Cardiac muscle cell (in vitro differentiated cells and primary cell): ENCODE measurements around the gene SLC25A12. TPM values are rescaled to one million over a fixed set of nuclear protein-coding genes. Genes with fewer than 3 reads are reported as not detected.

ENCODE experiments used
- DNase-seq, 2 donors: peaks; one replicate each; pipeline versions ENCODE4 v3.0.0 to v3.0.0-alpha.2; 2010 to 2017; ENCODE audit warnings: low read depth in 1 of 2, low spot score in 1 of 2
- H3K27ac ChIP-seq: fragments of 200-600 bp; sonication (generic); 2 replicates; pipeline ENCODE4 v1.5.1; 2016
- H3K27me3 ChIP-seq: fragments of 200-600 bp; sonication (generic); 2 replicates; pipeline ENCODE4 v1.6.0; 2016; ENCODE audit warnings: control low read depth
- H3K36me3 ChIP-seq: fragments of 200-600 bp; sonication (generic); 2 replicates; pipeline ENCODE4 v1.5.1; 2016; ENCODE audit warnings: control low read depth
- H3K4me1 ChIP-seq: fragments of 200-600 bp; sonication (generic); 2 replicates; pipeline ENCODE4 v1.8.1; 2017; ENCODE audit warnings: low read depth, mild to moderate bottlenecking, mixed run types
- H3K4me3 ChIP-seq: fragments of 200-600 bp; sonication (generic); 2 replicates; pipeline ENCODE4 v1.5.1; 2016; ENCODE audit warnings: mild to moderate bottlenecking
- H3K9me3 ChIP-seq: fragments of 200-600 bp; sonication (generic); 2 replicates; pipeline ENCODE4 v1.5.1; 2017; ENCODE audit warnings: low read depth, mild to moderate bottlenecking, control low read depth
- CTCF ChIP-seq: IDR thresholded peaks from 2 replicates; pipeline ENCODE4 v1.5.1; 2012; ENCODE audit warnings: low read depth, mild to moderate bottlenecking, low read length
- polyA plus RNA-seq: library from polyadenylated mRNA; unstranded; fragments of >200 nt; fragmentation: Nextera tagmentation; extraction: Ambion mirVana; gene quantifications from 2 replicates; pipeline ENCODE4 v1.2.1, GENCODE V29; 2016
- total RNA-seq: library from RNA; depleted of rRNA; stranded (reverse); fragments of >200 nt; gene quantifications from 2 replicates; pipeline ENCODE4 v1.2.3, GENCODE V29; 2016

Gene SLC25A12
- total and polyA plus RNA-seq, 2 experiments from 2014 or later: 25.5 to 53.3 TPM

- Histone ChIP-seq H3K27me3 (no peaks in the 10 kb centered on the region), H3K4me3 (no peak overlapping the region), H3K36me3 (peaks cover 5% of the 10 kb centered on the region), H3K4me1 (peaks cover 23% of the 10 kb centered on the region), H3K27ac (no peak overlapping the region), H3K9me3 (no peaks in the 10 kb centered on the region)
- DNase-seq: peak in 1 of 2 donors; percentile 37
- no peak for TF ChIP-seq CTCF
These were observed 95.8 kb downstream of the SLC25A12 start for GRCh38 chr2:171798156-171798820.

GRCh38 chr2:171794918-171795317 lies 99.1 kb downstream of the SLC25A12 start:
- Histone ChIP-seq H3K4me3 (no peak overlapping the region), H3K4me1 (peaks cover 24% of the 10 kb centered on the region), H3K27me3 (no peaks in the 10 kb centered on the region), H3K27ac (peak overlapping the region; percentile 13), H3K9me3 (no peaks in the 10 kb centered on the region), H3K36me3 (peaks cover 29% of the 10 kb centered on the region)
- TF ChIP-seq CTCF: no peak
- DNase-seq: peak in 1 of 2 donors; percentile 44

- TF ChIP-seq CTCF: no peak
- H3K9me3 ChIP-seq: no peaks in the 10 kb centered on the region
- H3K36me3 ChIP-seq: peaks cover 30% of the 10 kb centered on the region
- no peak overlapping the region for H3K4me3 ChIP-seq
- no peaks in the 10 kb centered on the region for H3K27me3 ChIP-seq
- DNase-seq: peak in 1 of 2 donors; percentile 41
- H3K27ac ChIP-seq: no peak overlapping the region
- peaks cover 24% of the 10 kb centered on the region for H3K4me1 ChIP-seq
These were observed 100.1 kb downstream of the SLC25A12 start for GRCh38 chr2:171793691-171794678.

GRCh38 chr2:171792886-171793580 lies 101.0 kb downstream of the SLC25A12 start:
- no peak for TF ChIP-seq CTCF
- Histone ChIP-seq H3K4me1 (peaks cover 24% of the 10 kb centered on the region), H3K36me3 (peaks cover 30% of the 10 kb centered on the region), H3K9me3 (no peaks in the 10 kb centered on the region), H3K27ac (no peak overlapping the region), H3K27me3 (no peaks in the 10 kb centered on the region), H3K4me3 (no peak overlapping the region)
- DNase-seq: no peak

GRCh38 chr2:171792157-171792556 lies 101.9 kb downstream of the SLC25A12 start:
- Histone ChIP-seq H3K4me1 (peaks cover 24% of the 10 kb centered on the region), H3K36me3 (peaks cover 35% of the 10 kb centered on the region)
- TF ChIP-seq CTCF: no peak

More at GRCh38 chr2:171792157-171792556, 101.9 kb downstream of the SLC25A12 start:
- no peaks in the 10 kb centered on the region for H3K9me3 ChIP-seq
- H3K27me3 ChIP-seq: no peaks in the 10 kb centered on the region
- no peak overlapping the region for H3K27ac ChIP-seq
- H3K4me3 ChIP-seq: no peak overlapping the region
- DNase-seq: no peak
